HG03280 (cell line): ENCODE results near the gene ASXL3.

Experiments
- ATAC-seq: cut with Tn5 transposase; IDR thresholded peaks from one replicate; pipeline ENCODE4 v1.9.1; 2021; ENCODE audit warnings: mild to moderate bottlenecking, moderate library complexity; ENCODE audit not compliant: unreplicated experiment

ASXL3 gene

GRCh38 chr18:33656889-33657448, 79.0 kb downstream of the ASXL3 start:
- no peak for ATAC-seq

- no peak for ATAC-seq
Measured at GRCh38 chr18:33660696-33661310, 82.8 kb downstream of the ASXL3 start.

- no peak for ATAC-seq
Measured at GRCh38 chr18:33664241-33664874, 86.3 kb downstream of the ASXL3 start.

GRCh38 chr18:33665187-33665586, 87.2 kb downstream of the ASXL3 start:
- ATAC-seq: no peak

- ATAC-seq: no peak
Measured at GRCh38 chr18:33665641-33666040, 87.6 kb downstream of the ASXL3 start.

- no peak for ATAC-seq
Measured at GRCh38 chr18:33666915-33667314, 88.9 kb downstream of the ASXL3 start.

GRCh38 chr18:33669589-33669988, 91.6 kb downstream of the ASXL3 start:
- no peak for ATAC-seq

- ATAC-seq: no peak
Measured at GRCh38 chr18:33670029-33670428, 92.0 kb downstream of the ASXL3 start.

GRCh38 chr18:33673689-33674088, 95.7 kb downstream of the ASXL3 start:
- no peak for ATAC-seq

GRCh38 chr18:33676593-33676992, 98.6 kb downstream of the ASXL3 start:
- no peak for ATAC-seq

- no peak for ATAC-seq
Measured at GRCh38 chr18:33677891-33678290, 99.9 kb downstream of the ASXL3 start.

- ATAC-seq: no peak
Measured at GRCh38 chr18:33682436-33682835, 104.4 kb downstream of the ASXL3 start.

- ATAC-seq: no peak
Measured at GRCh38 chr18:33694593-33694992, 116.6 kb downstream of the ASXL3 start.

GRCh38 chr18:33696332-33697162, 118.5 kb downstream of the ASXL3 start:
- no peak for ATAC-seq

GRCh38 chr18:33697498-33697897, 119.5 kb downstream of the ASXL3 start:
- ATAC-seq: no peak

- no peak for ATAC-seq
Measured at GRCh38 chr18:33699372-33699771, 121.4 kb downstream of the ASXL3 start.

GRCh38 chr18:33700513-33700976, 122.5 kb downstream of the ASXL3 start:
- ATAC-seq: peak; percentile 81

- ATAC-seq: no peak
Measured at GRCh38 chr18:33702625-33703024, 124.6 kb downstream of the ASXL3 start.

- ATAC-seq: no peak
Measured at GRCh38 chr18:33706391-33706790, 128.4 kb downstream of the ASXL3 start.

GRCh38 chr18:33708876-33709275, 130.9 kb downstream of the ASXL3 start:
- ATAC-seq: no peak

- ATAC-seq: no peak
Measured at GRCh38 chr18:33710269-33710668, 132.2 kb downstream of the ASXL3 start.

GRCh38 chr18:33711514-33711913, 133.5 kb downstream of the ASXL3 start:
- no peak for ATAC-seq
